Subcutaneous abdominal adipose tissue (tissue), 5 donors: ENCODE measurements around the gene DOK6.

Experiments used
- H3K27ac ChIP-seq: one replicate; pipeline ENCODE4 v1.7.0; 2013; ENCODE audit warnings: low read depth, mild to moderate bottlenecking, inconsistent platforms, low read length, moderate library complexity
- H3K27me3 ChIP-seq, 5 donors: one replicate each; pipeline ENCODE4 v1.7.0; 2013; ENCODE audit warnings: low read length in 5 of 5, inconsistent platforms in 1 of 5; ENCODE audit not compliant: control insufficient read depth in 5 of 5, insufficient read depth in 4 of 5
- H3K36me3 ChIP-seq, 5 donors: one replicate each; pipeline ENCODE4 v1.7.0; 2013; ENCODE audit warnings: low read length in 5 of 5; ENCODE audit not compliant: control insufficient read depth in 5 of 5, insufficient read depth in 5 of 5
- H3K4me1 ChIP-seq, 5 donors: one replicate each; pipeline ENCODE4 v1.7.0; 2013; ENCODE audit warnings: low read length in 5 of 5, mild to moderate bottlenecking in 3 of 5, moderate library complexity in 1 of 5; ENCODE audit not compliant: control insufficient read depth in 5 of 5, insufficient read depth in 5 of 5
- H3K4me3 ChIP-seq, 5 donors: one replicate each; pipeline ENCODE4 v1.7.0; 2013; ENCODE audit warnings: low read length in 5 of 5, low read depth in 1 of 5
- H3K9ac ChIP-seq, 5 donors: one replicate each; pipeline ENCODE4 v1.7.0; 2013; ENCODE audit warnings: low read length in 5 of 5, mild to moderate bottlenecking in 4 of 5, moderate library complexity in 3 of 5
- H3K9me3 ChIP-seq, 5 donors: one replicate each; pipeline ENCODE4 v1.7.0; 2013; ENCODE audit warnings: low read length in 5 of 5; ENCODE audit not compliant: control insufficient read depth in 5 of 5
- donor health status: healthy.
- donor health status: healthy.
- donor health status: healthy.
- donor health status: healthy.
- donor health status: healthy.

The DOK6 gene

GRCh38 chr18:69887256-69887655, 486.6 kb downstream of the DOK6 start:
- Histone ChIP-seq H3K9me3 (no peaks in the 10 kb centered on the region), H3K9ac (no peak overlapping the region), H3K4me1 (peaks cover 0 to 4% (median 0%) of the 10 kb centered on the region in 5 donors), H3K36me3 (no peaks in the 10 kb centered on the region), H3K27ac (no peak overlapping the region), H3K4me3 (no peak overlapping the region), H3K27me3 (no peaks in the 10 kb centered on the region)

GRCh38 chr18:69889009-69889408, 488.3 kb downstream of the DOK6 start:
- Histone ChIP-seq H3K36me3 (no peaks in the 10 kb centered on the region), H3K4me1 (peaks cover 0 to 4% (median 0%) of the 10 kb centered on the region in 5 donors), H3K9ac (no peak overlapping the region), H3K9me3 (no peaks in the 10 kb centered on the region), H3K27me3 (no peaks in the 10 kb centered on the region), H3K27ac (no peak overlapping the region), H3K4me3 (no peak overlapping the region)

- Histone ChIP-seq H3K27me3 (no peaks in the 10 kb centered on the region), H3K36me3 (no peaks in the 10 kb centered on the region), H3K27ac (no peak overlapping the region), H3K4me3 (no peak overlapping the region), H3K4me1 (no peaks in the 10 kb centered on the region), H3K9me3 (no peaks in the 10 kb centered on the region), H3K9ac (no peak overlapping the region)
Measured at GRCh38 chr18:69890558-69890957, 489.9 kb downstream of the DOK6 start.

- no peaks in the 10 kb centered on the region for H3K27me3 ChIP-seq
Measured at GRCh38 chr18:69894467-69894866, 493.8 kb downstream of the DOK6 start.

GRCh38 chr18:69895066-69896047, 494.7 kb downstream of the DOK6 start:
- Histone ChIP-seq H3K27ac (no peak overlapping the region), H3K9me3 (no peaks in the 10 kb centered on the region), H3K4me1 (no peaks in the 10 kb centered on the region), H3K9ac (no peak overlapping the region), H3K36me3 (no peaks in the 10 kb centered on the region), H3K4me3 (no peak overlapping the region), H3K27me3 (no peaks in the 10 kb centered on the region)

More at GRCh38 chr18:69894467-69894866, 493.8 kb downstream of the DOK6 start:
- Histone ChIP-seq H3K27ac (no peak overlapping the region), H3K4me1 (no peaks in the 10 kb centered on the region), H3K9me3 (no peaks in the 10 kb centered on the region), H3K36me3 (no peaks in the 10 kb centered on the region), H3K9ac (no peak overlapping the region), H3K4me3 (no peak overlapping the region)

DNA sequence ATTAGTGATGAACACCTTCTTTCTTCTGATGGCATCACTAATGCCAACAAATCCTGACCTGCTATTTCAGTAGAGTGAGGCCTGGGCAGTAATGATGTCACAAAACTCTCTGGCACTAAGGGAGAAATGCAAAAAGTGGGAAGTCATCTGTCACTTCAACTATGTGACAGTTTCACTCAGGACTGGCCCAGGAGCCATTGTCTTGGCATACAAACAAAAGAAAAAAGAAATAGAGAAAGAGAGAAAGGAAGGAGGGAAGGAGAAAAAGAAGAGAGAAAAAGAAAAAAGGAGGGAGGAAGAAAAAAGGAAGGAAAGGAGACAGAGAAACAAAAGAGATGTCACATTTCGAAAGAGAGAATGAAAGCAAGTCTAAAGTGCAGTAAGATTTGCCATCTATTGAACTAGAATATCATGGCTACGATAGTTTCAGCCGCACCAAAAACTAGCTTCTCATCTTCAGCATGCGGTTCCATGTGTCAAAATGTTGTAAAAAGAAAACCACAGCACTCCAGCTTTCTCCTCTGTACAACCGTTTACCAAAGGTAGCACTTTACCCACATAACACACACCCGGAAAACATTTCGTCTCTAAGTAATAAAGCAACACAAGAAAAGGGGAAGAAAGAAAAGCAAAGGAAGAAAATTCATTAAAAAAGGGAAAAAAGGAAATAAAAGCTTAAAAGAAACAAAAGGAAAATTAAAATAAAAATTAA, 496.9 kb downstream of the DOK6 start:
- Histone ChIP-seq H3K4me3 (no peak overlapping the region), H3K27me3 (no peaks in the 10 kb centered on the region), H3K9ac (no peak overlapping the region), H3K27ac (no peak overlapping the region), H3K4me1 (no peaks in the 10 kb centered on the region), H3K9me3 (no peaks in the 10 kb centered on the region), H3K36me3 (no peaks in the 10 kb centered on the region)

DNA sequence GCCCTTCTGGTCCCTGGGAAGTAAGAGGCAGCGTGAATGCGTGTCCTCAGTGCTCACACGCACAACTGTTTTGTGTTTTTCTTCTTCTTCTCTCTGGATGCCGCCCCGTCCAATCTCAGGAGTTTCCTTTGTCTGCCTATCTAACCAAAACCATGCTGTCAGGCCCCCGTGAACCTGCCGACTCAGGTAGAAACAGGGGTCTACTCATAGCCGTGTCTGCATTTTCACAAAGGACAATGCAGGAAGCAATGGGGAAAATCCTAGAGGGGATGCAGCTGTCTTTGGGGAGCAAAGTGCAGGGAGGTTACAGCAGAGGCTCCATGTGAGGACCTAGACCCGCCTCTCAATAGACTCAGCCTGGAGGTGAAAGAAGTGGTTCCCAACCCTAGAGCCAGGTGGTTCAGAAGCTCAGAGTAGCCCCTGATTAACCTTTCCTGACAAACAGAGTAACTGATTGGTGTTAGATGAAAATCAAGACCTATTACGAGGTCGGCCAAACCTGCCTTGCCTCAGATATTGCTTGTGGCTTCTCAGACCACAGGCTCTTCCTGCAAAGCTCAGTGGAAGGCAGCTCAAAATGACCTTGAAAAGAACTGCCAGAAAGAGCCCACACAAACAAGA, 497.7 kb downstream of the DOK6 start:
- Histone ChIP-seq H3K4me1 (no peaks in the 10 kb centered on the region), H3K27me3 (no peaks in the 10 kb centered on the region), H3K9ac (no peak overlapping the region), H3K27ac (no peak overlapping the region), H3K36me3 (no peaks in the 10 kb centered on the region), H3K9me3 (no peaks in the 10 kb centered on the region), H3K4me3 (no peak overlapping the region)
